Testis (tissue), 3 donors: ENCODE measurements around the gene PRTG. TPM values are rescaled to one million over a fixed set of nuclear protein-coding genes. Genes with fewer than 3 reads are reported as not detected.

Experiments
- DNase-seq: peaks from one replicate; pipeline ENCODE4 v3.0.0-alpha.2; 2019
- H3K27ac ChIP-seq, 2 donors: fragments of 200-600 bp; sonication (generic); one replicate each; pipeline ENCODE4 v1.5.1; 2019
- H3K27me3 ChIP-seq: fragments of 200-600 bp; sonication (generic); one replicate; pipeline ENCODE4 v1.5.1; 2019
- H3K36me3 ChIP-seq: fragments of 200-600 bp; sonication (generic); one replicate; pipeline ENCODE4 v1.5.1; 2017; ENCODE audit warnings: low read depth; ENCODE audit errors: missing control alignments
- H3K4me1 ChIP-seq: fragments of 200-600 bp; sonication (generic); one replicate; pipeline ENCODE4 v1.5.1; 2019
- H3K4me3 ChIP-seq, 2 donors: fragments of 200-600 bp; sonication (generic); one replicate each; pipeline ENCODE4 v1.5.1; 2017 to 2019
- H3K9me3 ChIP-seq: fragments of 200-600 bp; sonication (generic); one replicate; pipeline ENCODE4 v1.5.1; 2017
- CTCF ChIP-seq, 3 experiments: fragments of 450-650 bp in 2 of 3; fragments of 200-600 bp in 1 of 3; sonication (generic) in 1 of 3; IDR thresholded peaks; one replicate each; pipeline ENCODE4 v1.5.1; 2016 to 2019; ENCODE audit warnings: antibody characterized with exemption in 3 of 3, mild to moderate bottlenecking in 2 of 3, moderate library complexity in 1 of 3
- POLR2A ChIP-seq: fragments of 450-650 bp; IDR thresholded peaks from one replicate; pipeline ENCODE4 v1.6.1; 2017; ENCODE audit warnings: antibody characterized with exemption, mild to moderate bottlenecking, moderate library complexity
- WGBS, 2 donors: methylation state at CpG; one replicate each; pipeline ENCODE4 v1.1.5; 2018; 5-methylcytosine and 5-hydroxymethylcytosine counted together
- intact Hi-C: fragments of 100-400 bp; cut with DNase I; formaldehyde crosslinking; loops from one replicate; pipeline ENCODE4 v1.15.1; 2023; ENCODE audit warnings: low total_unique reads
- polyA plus RNA-seq: library from polyadenylated mRNA; stranded (reverse); fragments of 350-450 nt; fragmentation: Illumina TruSeq; extraction: RNeasy Lipid Tissue Mini Kit (QIAGEN cat#74804); gene quantifications from one replicate; pipeline ENCODE4 v1.2.3, GENCODE V29; 2014; ENCODE audit warnings: low read depth, low replicate concordance; ENCODE audit not compliant: insufficient read depth
- total RNA-seq, 2 donors: library from RNA; depleted of rRNA; stranded (reverse); fragments of >200 nt; gene quantifications; one replicate each; pipeline ENCODE4 v1.2.3, GENCODE V29; 2016

PRTG gene
- total and polyA plus RNA-seq, 3 donors from 2014 or later: 14.7 to 29.7 (median 26.3) TPM

- WGBS, 2 donors: 92 to 95% methylated on average over 4 of the region's 4 CpGs
- H3K27ac ChIP-seq: no peak overlapping the region
- H3K4me1 ChIP-seq: no peaks in the 10 kb centered on the region
- no peaks in the 10 kb centered on the region for H3K27me3 ChIP-seq
- H3K4me3 ChIP-seq: no peak overlapping the region
- intact Hi-C loops: no loop called here
- DNase-seq: no peak
- no peaks in the 10 kb centered on the region for H3K36me3 ChIP-seq
- H3K9me3 ChIP-seq: no peaks in the 10 kb centered on the region
- TF ChIP-seq POLR2A (no peak), CTCF (IDR thresholded peaks at IDR 0.05) (no peak)
Observed at GRCh38 chr15:55665605-55666227, 77.2 kb downstream of the PRTG start.

- intact Hi-C loops: no loop called here
- DNase-seq: no peak
- H3K27me3 ChIP-seq: no peaks in the 10 kb centered on the region
Observed at GRCh38 chr15:55661428-55661827, 81.5 kb downstream of the PRTG start.

GRCh38 chr15:55660153-55660552, 82.8 kb downstream of the PRTG start:
- no peak for DNase-seq
- H3K4me1 ChIP-seq: no peaks in the 10 kb centered on the region
- TF ChIP-seq POLR2A (no peak), CTCF (IDR thresholded peaks at IDR 0.05) (no peak)
- H3K27me3 ChIP-seq: no peaks in the 10 kb centered on the region
- H3K27ac ChIP-seq: no peak overlapping the region
- no peaks in the 10 kb centered on the region for H3K9me3 ChIP-seq
- H3K4me3 ChIP-seq: no peak overlapping the region
- intact Hi-C loops: no loop called here
- H3K36me3 ChIP-seq: no peaks in the 10 kb centered on the region
- 90 to 91% methylated on average over 5 of the region's 5 CpGs for WGBS, 2 donors

More at GRCh38 chr15:55661428-55661827, 81.5 kb downstream of the PRTG start:
- TF ChIP-seq POLR2A (no peak), CTCF (IDR thresholded peaks at IDR 0.05) (no peak)
- Histone ChIP-seq H3K27ac (no peak overlapping the region), H3K4me1 (no peaks in the 10 kb centered on the region), H3K4me3 (no peak overlapping the region), H3K9me3 (no peaks in the 10 kb centered on the region), H3K36me3 (no peaks in the 10 kb centered on the region)

GRCh38 chr15:55659481-55659880, 83.5 kb downstream of the PRTG start:
- no peaks in the 10 kb centered on the region for H3K36me3 ChIP-seq
- no peak for TF ChIP-seq POLR2A
- TF ChIP-seq CTCF (IDR thresholded peaks at IDR 0.05): no peak
- intact Hi-C loops: no loop called here
- no peak overlapping the region for H3K4me3 ChIP-seq
- H3K27ac ChIP-seq: no peak overlapping the region
- H3K9me3 ChIP-seq: no peaks in the 10 kb centered on the region
- no peaks in the 10 kb centered on the region for H3K27me3 ChIP-seq
- no peaks in the 10 kb centered on the region for H3K4me1 ChIP-seq
- no peak for DNase-seq
- WGBS, 2 donors: 93% methylated on average over 11 of the region's 11 CpGs

- WGBS, 2 donors: 81 to 88% methylated on average over 1 of the region's 1 CpG
- H3K27ac ChIP-seq: no peak overlapping the region
- no peak for DNase-seq
- no peaks in the 10 kb centered on the region for H3K9me3 ChIP-seq
- no peaks in the 10 kb centered on the region for H3K27me3 ChIP-seq
- no peak overlapping the region for H3K4me3 ChIP-seq
- intact Hi-C loops: no loop called here
- TF ChIP-seq CTCF (IDR thresholded peaks at IDR 0.05) (no peak), POLR2A (no peak)
- H3K36me3 ChIP-seq: no peaks in the 10 kb centered on the region
- H3K4me1 ChIP-seq: no peaks in the 10 kb centered on the region
Observed at GRCh38 chr15:55658886-55659285, 84.1 kb downstream of the PRTG start.
